Caco-2 (cell line): ENCODE results near the gene MEF2C. TPM values are rescaled to one million over a fixed set of nuclear protein-coding genes. Genes with fewer than 3 reads are reported as not detected.
A peak's percentile ranks its signal among the peaks of the same experiment; 100 is the strongest.

Experiments
- BruUV-seq: library from RNA; stranded (reverse); fragments of 400-500 nt; replicated peaks from 2 replicates; lab custom pipeline; 2021; lab: Mats Ljungman, UMichigan
- CTCF ChIA-PET: fragments of 300-600 bp; sonication (Branson Sonifier 250); formaldehyde crosslinking; loops from one replicate; lab custom pipeline; 2022; ENCODE audit warnings: antibody characterized with exemption; lab: Charles Lee
- POLR2A ChIA-PET: fragments of 300-600 bp; sonication (Branson Sonifier 250); formaldehyde crosslinking; loops from one replicate; lab custom pipeline; 2022; ENCODE audit warnings: antibody characterized with exemption; lab: Charles Lee
- DNase-seq, 2 experiments: peaks; one replicate each; pipeline versions ENCODE4 v3.0.0 to v3.0.0-alpha.2; 2020 to 2022
- H3K27me3 ChIP-seq: replicated peaks from 2 replicates; pipeline ENCODE4 v1.6.0; 2011; ENCODE audit warnings: low read length; ENCODE audit not compliant: control insufficient read depth, insufficient read depth
- H3K36me3 ChIP-seq: 2 replicates; pipeline ENCODE4 v1.5.1; 2011; ENCODE audit warnings: low read length; ENCODE audit not compliant: control insufficient read depth, insufficient read depth
- H3K4me1 ChIP-seq: fragments of 250-450 bp; sonication (Bioruptor Pico); 2 replicates; pipeline ENCODE4 v1.5.1; 2020; ENCODE audit warnings: mild to moderate bottlenecking
- H3K4me3 ChIP-seq: 2 replicates; pipeline ENCODE4 v1.5.1; 2011; ENCODE audit warnings: low read depth, mild to moderate bottlenecking, control low read depth, low read length
- H3K9me3 ChIP-seq: fragments of 250-450 bp; sonication (Bioruptor Pico); 2 replicates; pipeline ENCODE4 v1.5.1; 2020; ENCODE audit warnings: mild to moderate bottlenecking, moderate library complexity
- H3K27ac Mint-ChIP-seq: one replicate; pipeline ENCODE4 v1.8.0; 2022; ENCODE audit warnings: mixed read lengths; ENCODE audit not compliant: unreplicated experiment
- H3K27me3 Mint-ChIP-seq: one replicate; pipeline ENCODE4 v1.8.0; 2022; ENCODE audit warnings: mixed read lengths; ENCODE audit not compliant: insufficient read depth, unreplicated experiment
- H3K36me3 Mint-ChIP-seq: one replicate; pipeline ENCODE4 v1.8.0; 2022; ENCODE audit warnings: mild to moderate bottlenecking, mixed read lengths; ENCODE audit not compliant: insufficient read depth, unreplicated experiment
- H3K4me1 Mint-ChIP-seq: one replicate; pipeline ENCODE4 v1.8.0; 2022; ENCODE audit warnings: low read depth, mixed read lengths; ENCODE audit not compliant: unreplicated experiment
- H3K4me3 Mint-ChIP-seq: one replicate; pipeline ENCODE4 v1.8.0; 2022; ENCODE audit warnings: mild to moderate bottlenecking, moderate library complexity, mixed read lengths; ENCODE audit not compliant: unreplicated experiment
- H3K9me3 Mint-ChIP-seq: one replicate; pipeline ENCODE4 v1.8.0; 2022; ENCODE audit warnings: mixed read lengths; ENCODE audit not compliant: unreplicated experiment
- intact Hi-C: fragments of 100-400 bp; cut with micrococcal nuclease; formaldehyde crosslinking; loops from one replicate; pipeline ENCODE4 v1.10.0; 2022; ENCODE audit not compliant: unreplicated experiment
- total RNA-seq: library from RNA; stranded (reverse); gene quantifications from 2 replicates; pipeline ENCODE4 v1.2.3, GENCODE V29; 2022
- TF ChIP-seq, protein P1 (sequence below), 2 experiments: fragments of 200-600 bp in 1 of 2; IDR thresholded peaks; 1 replicate in 1 of 2; 2 replicates in 1 of 2; pipeline versions ENCODE4 v1.5.1 to v1.8.0; 2011 to 2022; ENCODE audit warnings: antibody characterized with exemption in 1 of 2, control low read depth in 1 of 2, inconsistent platforms in 1 of 2, low read depth in 1 of 2, low read length in 1 of 2, mild to moderate bottlenecking in 1 of 2, moderate library complexity in 1 of 2; ENCODE audit not compliant: insufficient read depth in 1 of 2, severe bottlenecking in 1 of 2, unreplicated experiment in 1 of 2

The MEF2C gene
- total RNA-seq, 1 experiment from 2014 or later, result 1.5 TPM

DNA sequence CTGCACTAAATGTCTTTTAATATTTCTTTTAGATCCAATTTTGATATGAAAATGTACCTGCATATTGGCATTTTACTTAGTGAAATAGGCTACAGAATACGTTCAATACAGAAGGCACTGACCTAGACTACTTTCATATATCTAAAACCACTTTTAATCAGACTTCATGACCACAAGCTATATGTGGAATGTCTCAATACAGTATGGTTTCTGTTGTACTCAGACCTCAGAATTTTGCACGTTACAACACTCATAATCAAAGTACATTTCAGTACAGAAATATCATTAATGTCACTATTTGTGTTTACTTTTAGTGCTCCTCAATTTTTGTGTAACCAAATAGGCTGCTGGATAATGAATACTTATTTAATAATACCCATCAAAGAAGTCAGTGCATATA lies 74.8 kb downstream of the MEF2C start:
- Mint-ChIP-seq H3K4me1 (peaks cover 11% of the 10 kb centered on the region), H3K4me3 (no peak overlapping the region), H3K27ac (no peak overlapping the region), H3K27me3 (no peaks in the 10 kb centered on the region), H3K36me3 (no peaks in the 10 kb centered on the region), H3K9me3 (no peaks in the 10 kb centered on the region)
- peaks cover 8% of the 10 kb centered on the region; the same call in 1 of the 2 replicates for H3K4me1 ChIP-seq
- H3K4me3 ChIP-seq, result no peak overlapping the region
- H3K36me3 ChIP-seq, result no peaks in the 10 kb centered on the region
- POLR2A ChIA-PET, result no interaction called here
- CTCF ChIA-PET, result no interaction called here
- intact Hi-C loops, result no loop called here
- no TSS peak for BruUV-seq
- TF ChIP-seq, protein P1, sequence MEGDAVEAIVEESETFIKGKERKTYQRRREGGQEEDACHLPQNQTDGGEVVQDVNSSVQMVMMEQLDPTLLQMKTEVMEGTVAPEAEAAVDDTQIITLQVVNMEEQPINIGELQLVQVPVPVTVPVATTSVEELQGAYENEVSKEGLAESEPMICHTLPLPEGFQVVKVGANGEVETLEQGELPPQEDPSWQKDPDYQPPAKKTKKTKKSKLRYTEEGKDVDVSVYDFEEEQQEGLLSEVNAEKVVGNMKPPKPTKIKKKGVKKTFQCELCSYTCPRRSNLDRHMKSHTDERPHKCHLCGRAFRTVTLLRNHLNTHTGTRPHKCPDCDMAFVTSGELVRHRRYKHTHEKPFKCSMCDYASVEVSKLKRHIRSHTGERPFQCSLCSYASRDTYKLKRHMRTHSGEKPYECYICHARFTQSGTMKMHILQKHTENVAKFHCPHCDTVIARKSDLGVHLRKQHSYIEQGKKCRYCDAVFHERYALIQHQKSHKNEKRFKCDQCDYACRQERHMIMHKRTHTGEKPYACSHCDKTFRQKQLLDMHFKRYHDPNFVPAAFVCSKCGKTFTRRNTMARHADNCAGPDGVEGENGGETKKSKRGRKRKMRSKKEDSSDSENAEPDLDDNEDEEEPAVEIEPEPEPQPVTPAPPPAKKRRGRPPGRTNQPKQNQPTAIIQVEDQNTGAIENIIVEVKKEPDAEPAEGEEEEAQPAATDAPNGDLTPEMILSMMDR (IDR thresholded peaks at IDR 0.05; ENCODE audit: insufficient read depth in 1 of 2, low read depth in 1 of 2, low read length in 1 of 2, severe bottlenecking in 1 of 2, unreplicated experiment in 1 of 2), result no peak
- H3K27me3 ChIP-seq, result no peaks in the 10 kb centered on the region
- H3K9me3 ChIP-seq, result no peaks in the 10 kb centered on the region
- DNase-seq, result no peak

DNA sequence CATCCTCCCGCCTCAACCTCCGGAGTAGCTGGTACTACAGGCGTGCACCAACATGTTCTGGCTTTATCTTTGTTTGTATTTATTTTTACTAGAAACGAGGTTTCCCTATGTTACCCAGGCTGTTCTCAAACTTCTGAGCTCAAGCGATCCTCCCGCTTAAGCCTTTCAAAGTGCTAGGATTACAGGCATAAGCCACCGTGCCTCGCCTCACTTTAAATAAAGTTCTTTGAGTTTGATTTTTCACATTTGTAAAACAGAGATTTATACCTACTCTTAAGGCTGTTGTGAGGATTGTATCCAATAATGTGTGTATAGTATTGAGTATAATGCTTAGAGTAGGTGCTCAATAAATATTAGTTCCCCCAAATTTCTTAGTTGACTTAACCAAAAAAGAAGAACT lies 75.7 kb downstream of the MEF2C start:
- H3K27me3 ChIP-seq, result no peaks in the 10 kb centered on the region
- H3K4me3 ChIP-seq, result no peak overlapping the region
- Mint-ChIP-seq H3K4me3 (no peak overlapping the region), H3K27ac (no peak overlapping the region), H3K27me3 (no peaks in the 10 kb centered on the region), H3K36me3 (no peaks in the 10 kb centered on the region), H3K9me3 (no peaks in the 10 kb centered on the region), H3K4me1 (peaks cover 11% of the 10 kb centered on the region)
- no peaks in the 10 kb centered on the region for H3K9me3 ChIP-seq
- H3K4me1 ChIP-seq, result peaks cover 8% of the 10 kb centered on the region; the same call in 1 of the 2 replicates
- BruUV-seq, result no TSS peak
- ChIA-PET CTCF (no interaction called here), POLR2A (no interaction called here)
- TF ChIP-seq, protein P1 (IDR thresholded peaks at IDR 0.05; ENCODE audit: insufficient read depth in 1 of 2, low read depth in 1 of 2, low read length in 1 of 2, severe bottlenecking in 1 of 2, unreplicated experiment in 1 of 2), result no peak
- intact Hi-C loops, result no loop called here
- no peak for DNase-seq
- H3K36me3 ChIP-seq, result no peaks in the 10 kb centered on the region

DNA sequence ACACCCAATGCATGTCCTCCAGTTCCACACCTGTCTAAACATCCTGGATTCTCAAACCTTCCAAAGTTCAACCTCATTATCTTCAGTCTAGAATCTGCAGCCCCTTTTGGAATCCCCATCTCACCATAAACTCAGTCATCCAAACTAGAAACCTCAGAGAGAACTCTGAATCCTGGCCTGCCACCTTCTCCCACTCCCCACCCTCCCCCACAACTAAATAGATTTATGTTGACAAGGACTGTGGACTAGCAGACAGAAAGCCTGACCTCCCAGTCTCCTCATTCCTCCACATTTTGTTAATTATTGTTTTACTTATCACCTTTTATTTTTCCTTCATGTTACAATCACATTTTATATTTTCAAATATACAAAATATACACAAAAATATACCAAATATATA lies 76.6 kb downstream of the MEF2C start:
- BruUV-seq, result no TSS peak
- Mint-ChIP-seq H3K27ac (no peak overlapping the region), H3K27me3 (no peaks in the 10 kb centered on the region), H3K4me1 (peaks cover 11% of the 10 kb centered on the region), H3K36me3 (no peaks in the 10 kb centered on the region), H3K9me3 (no peaks in the 10 kb centered on the region), H3K4me3 (no peak overlapping the region)
- TF ChIP-seq, protein P1 (IDR thresholded peaks at IDR 0.05; ENCODE audit: insufficient read depth in 1 of 2, low read depth in 1 of 2, low read length in 1 of 2, severe bottlenecking in 1 of 2, unreplicated experiment in 1 of 2), result no peak
- DNase-seq, result peak in 1 of 2 experiments; percentile 45
- H3K36me3 ChIP-seq, result no peaks in the 10 kb centered on the region
- peaks cover 8% of the 10 kb centered on the region; the same call in 1 of the 2 replicates for H3K4me1 ChIP-seq
- POLR2A ChIA-PET, result no interaction called here
- no peaks in the 10 kb centered on the region for H3K27me3 ChIP-seq
- no peak overlapping the region for H3K4me3 ChIP-seq
- intact Hi-C loops, result no loop called here
- no peaks in the 10 kb centered on the region for H3K9me3 ChIP-seq
- CTCF ChIA-PET, result no interaction called here
